ENCODE results near the gene MSI1. TPM values are rescaled to one million over a fixed set of nuclear protein-coding genes. Genes with fewer than 3 reads are reported as not detected.

The MSI1 gene
- total RNA-seq, 1 donor from 2014 or later: 71.7 TPM

- Mint-ChIP-seq H3K27ac (no peak overlapping the region), H3K36me3 (no peaks in the 10 kb centered on the region), H3K9me3 (no peaks in the 10 kb centered on the region), H3K4me1 (ENCODE audit: unreplicated experiment) (peaks cover 11% of the 10 kb centered on the region), H3K4me3 (no peak overlapping the region), H3K27me3 (peaks cover 25% of the 10 kb centered on the region)
- TF ChIP-seq CTCF (conservative IDR thresholded peaks at IDR 0.05): no peak
- no peak for DNase-seq (ENCODE audit: extremely low spot score, unreplicated experiment)
Measured at GRCh38 chr12:120376009-120376408, 7.0 kb upstream of the MSI1 start.

- H3K27me3 Mint-ChIP-seq: peaks cover 41% of the 10 kb centered on the region
- peaks cover 26% of the 10 kb centered on the region for H3K4me1 Mint-ChIP-seq (ENCODE audit: unreplicated experiment)
- no peaks in the 10 kb centered on the region for H3K9me3 Mint-ChIP-seq
- H3K36me3 Mint-ChIP-seq: peaks cover 3% of the 10 kb centered on the region
- H3K4me3 Mint-ChIP-seq: no peak overlapping the region
- H3K27ac Mint-ChIP-seq: no peak overlapping the region
- no peak for TF ChIP-seq CTCF (conservative IDR thresholded peaks at IDR 0.05)
- no peak for DNase-seq (ENCODE audit: extremely low spot score, unreplicated experiment)
Measured at GRCh38 chr12:120373683-120374082, 4.7 kb upstream of the MSI1 start.

- Mint-ChIP-seq H3K27me3 (peaks cover 41% of the 10 kb centered on the region), H3K27ac (peak overlapping the region; percentile 84), H3K9me3 (no peaks in the 10 kb centered on the region), H3K4me3 (peak overlapping the region; percentile 92), H3K4me1 (ENCODE audit: unreplicated experiment) (peaks cover 35% of the 10 kb centered on the region), H3K36me3 (peaks cover 6% of the 10 kb centered on the region)
- no peak for TF ChIP-seq CTCF (conservative IDR thresholded peaks at IDR 0.05)
- no peak for DNase-seq (ENCODE audit: extremely low spot score, unreplicated experiment)
Measured at GRCh38 chr12:120370343-120371243, 1.6 kb upstream of the MSI1 start.

GRCh38 chr12:120369603-120370342 is 809 bp upstream of the MSI1 start:
- H3K4me3 Mint-ChIP-seq: peak overlapping the region; percentile 92
- H3K36me3 Mint-ChIP-seq: peaks cover 6% of the 10 kb centered on the region
- peaks cover 38% of the 10 kb centered on the region for H3K27me3 Mint-ChIP-seq
- H3K9me3 Mint-ChIP-seq: no peaks in the 10 kb centered on the region
- H3K27ac Mint-ChIP-seq: peak overlapping the region; percentile 84
- peaks cover 37% of the 10 kb centered on the region for H3K4me1 Mint-ChIP-seq (ENCODE audit: unreplicated experiment)
- no peak for TF ChIP-seq CTCF (conservative IDR thresholded peaks at IDR 0.05)
- DNase-seq (ENCODE audit: extremely low spot score, unreplicated experiment): no peak

- H3K9me3 Mint-ChIP-seq: no peaks in the 10 kb centered on the region
- peaks cover 34% of the 10 kb centered on the region for H3K27me3 Mint-ChIP-seq
- H3K4me1 Mint-ChIP-seq (ENCODE audit: unreplicated experiment): peaks cover 51% of the 10 kb centered on the region
- TF ChIP-seq CTCF (conservative IDR thresholded peaks at IDR 0.05): no peak
- H3K4me3 Mint-ChIP-seq: peak overlapping the region; percentile 91
- no peak for DNase-seq (ENCODE audit: extremely low spot score, unreplicated experiment)
- H3K27ac Mint-ChIP-seq: peak overlapping the region; percentile 85
- peaks cover 16% of the 10 kb centered on the region for H3K36me3 Mint-ChIP-seq
Measured at GRCh38 chr12:120367924-120368788, 808 bp downstream of the MSI1 start.

Data from type B pancreatic cell (in vitro differentiated cells).